Small intestine (tissue), 7 donors: ENCODE data around the gene ACBD6. TPM values are rescaled to one million over a fixed set of nuclear protein-coding genes. Genes with fewer than 3 reads are reported as not detected.

Source experiments
- DNase-seq, 2 donors: peaks; one replicate each; pipeline versions ENCODE4 v3.0.0 to v3.0.0-alpha.2; 2013
- FAIRE-seq: peaks from 2 replicates; lab custom pipeline; 2012; peaks lifted over from hg19 to GRCh38; lab: Jason Lieb, UNC
- H3K27ac ChIP-seq, 3 donors: one replicate each; pipeline ENCODE4 v1.5.1; 2013; ENCODE audit warnings: low read length in 2 of 3, mild to moderate bottlenecking in 2 of 3, control low read depth in 1 of 3, inconsistent platforms in 1 of 3, low read depth in 1 of 3, moderate library complexity in 1 of 3
- H3K27me3 ChIP-seq, 3 donors: one replicate each; pipeline ENCODE4 v1.6.1; 2013; ENCODE audit warnings: low read length in 3 of 3, inconsistent platforms in 1 of 3; ENCODE audit not compliant: control insufficient read depth in 3 of 3, insufficient read depth in 3 of 3
- H3K36me3 ChIP-seq, 3 donors: one replicate each; pipeline ENCODE4 v1.6.1; 2013; ENCODE audit warnings: low read length in 3 of 3, inconsistent platforms in 1 of 3, low read depth in 1 of 3, mild to moderate bottlenecking in 1 of 3, moderate library complexity in 1 of 3; ENCODE audit not compliant: control insufficient read depth in 3 of 3, insufficient read depth in 2 of 3
- H3K4me1 ChIP-seq, 3 donors: one replicate each; pipeline ENCODE4 v1.6.1; 2013; ENCODE audit warnings: low read length in 2 of 3, inconsistent platforms in 1 of 3, low read depth in 1 of 3, mild to moderate bottlenecking in 1 of 3, moderate library complexity in 1 of 3; ENCODE audit not compliant: control insufficient read depth in 3 of 3, insufficient read depth in 2 of 3
- H3K4me3 ChIP-seq, 3 donors: one replicate each; pipeline ENCODE4 v1.5.1; 2013; ENCODE audit warnings: low read length in 3 of 3, control low read depth in 1 of 3, inconsistent platforms in 1 of 3, low read depth in 1 of 3, mild to moderate bottlenecking in 1 of 3, moderate library complexity in 1 of 3
- H3K9me3 ChIP-seq, 2 donors: one replicate each; pipeline ENCODE4 v1.6.1; 2013; ENCODE audit warnings: low read depth in 1 of 2, low read length in 1 of 2; ENCODE audit not compliant: control insufficient read depth in 2 of 2, insufficient read depth in 1 of 2
- WGBS, 3 donors: extraction: QIAGEN DNeasy Blood & Tissue Kit; methylation state at CpG; one replicate each; pipeline ENCODE4 v1.1.7; 2013; 5-methylcytosine and 5-hydroxymethylcytosine counted together
- polyA plus RNA-seq, 4 donors: library from polyadenylated mRNA; stranded (reverse) in 3 of 4; unstranded in 1 of 4; fragments of 200-250 nt in 3 of 4; fragments of 120-200 nt in 1 of 4; gene quantifications; one replicate each; pipeline versions ENCODE4 v1.2.1 to v1.2.3, GENCODE V29; 2013
- donor health status: healthy with polysubstance abuse.
- donor health status: control.
- donor health status: control.
- donor health status: Bipolar disorder and iron deficiency.
- donor health status: healthy.

Gene ACBD6
- polyA plus RNA-seq, 4 donors: 12.7 to 49.5 (median 20.7) TPM

DNA sequence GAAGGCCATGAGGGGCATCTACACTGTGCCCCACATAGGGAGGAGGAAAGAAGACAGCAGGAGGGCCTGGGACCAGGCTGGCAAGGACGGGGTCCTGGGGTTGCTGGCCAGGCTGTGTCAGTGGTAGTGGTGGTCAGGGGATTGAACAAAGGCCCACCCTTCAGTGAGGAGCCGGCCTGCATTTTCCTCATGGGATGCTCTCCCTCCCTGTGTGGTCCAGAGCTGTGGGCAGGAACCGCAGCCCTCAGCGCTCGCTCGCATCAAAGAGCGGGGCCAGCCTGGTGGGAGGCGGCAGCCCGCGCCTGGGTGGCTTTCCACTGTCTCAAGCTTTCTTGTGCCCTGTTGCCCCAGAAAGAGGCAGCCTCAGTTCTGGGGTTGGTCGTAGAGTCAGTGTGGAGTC, 247.5 kb downstream of the ACBD6 start:
- 88 to 96% (median 89%) methylated on average over 11 of the region's 11 CpGs for WGBS, 3 donors
- FAIRE-seq: no peak
- Histone ChIP-seq H3K36me3 (no peaks in the 10 kb centered on the region), H3K27ac (no peak overlapping the region), H3K4me3 (no peak overlapping the region), H3K27me3 (peaks cover 0 to 22% (median 6%) of the 10 kb centered on the region in 3 donors), H3K9me3 (no peaks in the 10 kb centered on the region), H3K4me1 (no peaks in the 10 kb centered on the region)
- DNase-seq: no peak

DNA sequence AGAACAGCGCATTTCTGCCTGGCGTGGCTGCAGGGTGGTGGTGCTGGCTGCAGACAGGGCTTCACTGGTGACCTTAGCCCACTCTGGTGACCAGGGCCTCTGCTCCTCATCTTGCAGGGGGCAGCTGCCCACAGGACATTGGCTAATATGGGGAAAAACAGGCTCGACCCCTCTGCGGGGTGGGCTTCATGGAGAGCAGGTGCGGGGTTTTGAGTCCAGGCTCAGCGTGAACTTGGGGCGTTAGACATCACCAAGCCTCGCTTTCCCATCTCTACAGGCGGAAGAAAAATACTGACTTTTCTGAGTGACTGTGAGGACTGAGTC, 247.9 kb downstream of the ACBD6 start:
- no peaks in the 10 kb centered on the region for H3K36me3 ChIP-seq
- FAIRE-seq: no peak
- DNase-seq: no peak
- H3K4me1 ChIP-seq: no peaks in the 10 kb centered on the region
- no peaks in the 10 kb centered on the region for H3K9me3 ChIP-seq
- 82 to 93% (median 83%) methylated on average over 9 of the region's 9 CpGs for WGBS, 3 donors
- H3K27ac ChIP-seq: no peak overlapping the region
- H3K27me3 ChIP-seq: peaks cover 0 to 19% (median 4%) of the 10 kb centered on the region in 3 donors
- H3K4me3 ChIP-seq: no peak overlapping the region

- DNase-seq: no peak
- H3K27me3 ChIP-seq: peaks cover 0 to 13% (median 4%) of the 10 kb centered on the region in 3 donors
Measured at GRCh38 chr1:180253585-180254495, 248.5 kb downstream of the ACBD6 start.

DNA sequence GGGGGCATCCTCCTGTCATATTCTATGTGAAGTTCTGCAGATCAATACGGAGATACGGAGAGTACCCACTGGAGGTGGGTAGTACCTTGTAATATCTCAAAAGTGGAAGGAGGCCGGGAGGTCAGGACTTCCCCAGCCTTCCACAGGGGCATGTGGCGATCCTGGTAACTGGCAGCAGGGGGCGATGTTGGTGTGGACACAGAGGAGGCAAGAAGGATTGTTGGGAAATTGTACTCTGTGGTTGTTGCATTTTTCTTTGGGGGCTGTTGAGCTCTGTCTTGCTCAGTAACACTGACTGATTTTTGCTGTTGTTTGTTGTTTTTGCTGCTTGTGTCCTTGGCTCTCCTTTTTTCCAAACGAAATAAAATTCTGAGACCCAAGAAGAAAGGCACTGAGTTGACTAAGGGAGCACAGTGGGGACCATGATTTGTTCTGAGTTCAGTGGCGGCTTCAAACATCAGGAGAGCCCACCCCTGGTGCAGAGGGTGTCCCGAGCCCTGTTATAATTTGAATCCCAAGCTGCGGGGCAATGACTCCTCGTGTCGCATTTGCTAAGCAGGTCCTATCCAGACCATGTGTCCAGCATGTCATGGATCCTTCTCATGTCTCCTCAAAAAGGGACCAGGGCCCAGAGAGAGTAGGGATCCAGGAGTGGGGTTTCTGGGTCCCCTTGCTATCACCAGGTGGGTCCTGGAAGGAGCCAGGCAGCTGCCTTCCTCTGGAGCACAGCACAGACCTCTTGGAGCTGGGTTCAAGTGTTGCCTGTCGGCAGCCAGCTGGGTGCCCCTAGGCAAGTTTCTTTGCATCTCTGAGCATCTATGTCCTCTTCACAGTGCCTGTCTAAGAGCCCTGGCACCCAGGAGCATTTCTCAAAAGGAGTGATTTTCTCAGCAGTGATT, 249.5 kb downstream of the ACBD6 start:
- no peaks in the 10 kb centered on the region for H3K4me1 ChIP-seq
- H3K36me3 ChIP-seq: no peaks in the 10 kb centered on the region
- H3K9me3 ChIP-seq: no peaks in the 10 kb centered on the region
- H3K27me3 ChIP-seq: peaks cover 0 to 7% (median 4%) of the 10 kb centered on the region in 3 donors
- FAIRE-seq: no peak
- no peak overlapping the region for H3K27ac ChIP-seq
- no peak overlapping the region for H3K4me3 ChIP-seq
- DNase-seq: peak; percentile 63 to 70
- WGBS, 3 donors: 55 to 67% (median 59%) methylated on average over 12 of the region's 12 CpGs

More at GRCh38 chr1:180253585-180254495, 248.5 kb downstream of the ACBD6 start:
- no peak for FAIRE-seq
- H3K4me3 ChIP-seq: no peak overlapping the region
- H3K36me3 ChIP-seq: no peaks in the 10 kb centered on the region
- no peak overlapping the region for H3K27ac ChIP-seq
- H3K9me3 ChIP-seq: no peaks in the 10 kb centered on the region
- 57 to 75% (median 69%) methylated on average over 28 to 31 of the region's 31 CpGs for WGBS, 3 donors
- no peaks in the 10 kb centered on the region for H3K4me1 ChIP-seq

DNA sequence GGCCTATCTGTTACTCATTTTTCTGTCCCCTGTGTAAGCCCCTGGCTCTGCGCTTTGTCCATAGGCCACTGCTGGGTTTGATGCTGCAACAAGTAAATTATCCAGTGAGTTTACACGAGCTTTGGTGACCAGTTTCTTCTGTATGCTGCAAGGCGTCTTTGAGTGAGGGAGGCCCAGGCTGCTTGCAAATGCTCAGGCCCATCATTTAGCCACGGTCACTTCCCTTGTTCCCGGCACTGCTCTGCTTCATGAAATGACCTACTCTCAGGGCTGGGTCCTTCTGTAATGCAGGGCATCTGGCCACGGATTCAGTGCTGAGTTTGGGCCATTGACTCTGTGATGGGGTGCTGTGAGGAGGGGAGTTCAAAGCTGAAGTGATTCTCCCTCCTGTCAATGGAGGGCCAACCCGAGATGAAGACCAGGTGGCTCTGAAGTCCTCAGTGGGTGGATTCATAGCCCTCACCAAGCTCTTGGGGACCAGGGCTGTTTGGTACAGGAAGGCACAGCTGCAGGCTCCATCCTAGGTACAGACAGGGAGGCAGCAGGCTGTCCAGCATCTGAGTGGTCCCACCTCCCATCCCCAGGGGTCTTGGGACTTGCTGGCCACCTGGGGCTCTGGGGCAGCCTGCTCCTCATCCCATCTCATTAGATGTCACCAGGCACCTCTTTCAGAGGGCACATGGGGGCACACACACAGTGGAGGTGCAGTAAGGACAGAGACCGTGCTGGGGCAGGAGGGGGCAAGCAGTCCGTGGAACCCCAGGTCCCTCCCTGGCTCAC, 250.7 kb downstream of the ACBD6 start:
- no peaks in the 10 kb centered on the region for H3K36me3 ChIP-seq
- FAIRE-seq: no peak
- 81 to 89% (median 85%) methylated on average over 9 of the region's 9 CpGs for WGBS, 3 donors
- no peak overlapping the region for H3K27ac ChIP-seq
- H3K4me3 ChIP-seq: no peak overlapping the region
- H3K27me3 ChIP-seq: peaks cover 0 to 4% (median 0%) of the 10 kb centered on the region in 3 donors
- H3K4me1 ChIP-seq: no peaks in the 10 kb centered on the region
- no peak for DNase-seq
- no peaks in the 10 kb centered on the region for H3K9me3 ChIP-seq

DNA sequence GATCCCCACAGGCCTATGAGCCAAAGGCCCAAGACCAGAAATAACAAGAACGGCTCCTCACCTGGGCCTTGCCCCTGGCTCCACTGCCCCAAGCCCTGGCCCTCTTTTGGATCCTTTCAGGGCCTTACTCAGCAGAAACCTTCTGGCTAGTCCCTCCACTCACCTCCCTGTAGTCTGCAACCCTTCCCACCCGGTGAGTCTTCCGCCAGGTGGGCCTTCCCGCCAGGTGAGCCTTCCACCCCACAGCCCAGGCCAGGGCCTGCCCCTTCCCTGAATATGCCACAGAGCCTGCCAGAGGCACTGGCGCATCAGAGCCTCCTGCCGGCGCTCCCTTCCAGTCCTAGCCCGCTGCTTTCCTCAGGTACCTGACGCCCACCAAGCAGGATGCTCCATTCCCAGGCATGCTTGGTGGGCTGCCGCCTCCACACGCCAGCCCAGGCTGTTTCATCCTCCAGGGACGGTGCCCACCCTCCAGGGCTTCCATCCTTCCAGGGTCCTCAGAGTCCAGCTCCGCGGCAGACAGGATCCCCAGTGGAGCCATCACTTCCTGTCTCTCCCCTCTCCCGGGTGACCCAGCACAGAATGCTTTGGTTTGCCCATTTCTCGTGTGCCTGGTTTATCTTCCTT, 251.4 kb downstream of the ACBD6 start:
- Histone ChIP-seq H3K36me3 (no peaks in the 10 kb centered on the region), H3K27me3 (peaks cover 0 to 4% (median 0%) of the 10 kb centered on the region in 3 donors), H3K4me1 (no peaks in the 10 kb centered on the region), H3K9me3 (no peaks in the 10 kb centered on the region), H3K27ac (no peak overlapping the region), H3K4me3 (no peak overlapping the region)
- WGBS, 3 donors: 83 to 89% (median 84%) methylated on average over 16 of the region's 16 CpGs
- no peak for FAIRE-seq
- no peak for DNase-seq

DNA sequence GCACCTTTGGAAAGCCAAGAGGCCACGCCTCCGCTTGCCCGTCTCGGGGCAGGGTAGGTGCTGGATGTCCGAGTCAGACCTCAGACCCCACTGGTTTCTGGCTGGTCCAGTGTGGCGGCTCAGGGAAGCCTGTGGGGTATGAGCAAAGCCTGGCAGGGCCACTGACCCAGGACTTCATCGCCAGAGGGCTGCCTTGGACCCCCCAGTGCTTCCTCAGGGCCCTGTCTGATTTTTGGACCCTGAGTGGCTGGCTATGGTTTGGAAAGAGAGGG, 251.9 kb downstream of the ACBD6 start:
- Histone ChIP-seq H3K27ac (no peak overlapping the region), H3K4me1 (no peaks in the 10 kb centered on the region), H3K4me3 (no peak overlapping the region), H3K27me3 (peaks cover 0 to 4% (median 0%) of the 10 kb centered on the region in 3 donors), H3K9me3 (no peaks in the 10 kb centered on the region), H3K36me3 (no peaks in the 10 kb centered on the region)
- 75 to 93% (median 92%) methylated on average over 7 of the region's 7 CpGs for WGBS, 3 donors
- no peak for DNase-seq
- FAIRE-seq: no peak
